ENCODE results near the gene GRM2. TPM values are rescaled to one million over a fixed set of nuclear protein-coding genes. Genes with fewer than 3 reads are reported as not detected.

Gene GRM2
- total RNA-seq, 4 donors from 2014 or later = 0.04 to 0.57 (median 0.53) TPM; not detected in 1

- no peak overlapping the region for H3K4me3 ChIP-seq
- H3K27ac ChIP-seq = no peak overlapping the region
- H3K27me3 ChIP-seq = no peaks in the 10 kb centered on the region
- no peaks in the 10 kb centered on the region for H3K4me1 ChIP-seq
- no peaks in the 10 kb centered on the region for H3K9me3 ChIP-seq
- no peak for DNase-seq
- TF ChIP-seq POLR2A (IDR thresholded peaks at IDR 0.05) = no peak
- TF ChIP-seq, protein P1, sequence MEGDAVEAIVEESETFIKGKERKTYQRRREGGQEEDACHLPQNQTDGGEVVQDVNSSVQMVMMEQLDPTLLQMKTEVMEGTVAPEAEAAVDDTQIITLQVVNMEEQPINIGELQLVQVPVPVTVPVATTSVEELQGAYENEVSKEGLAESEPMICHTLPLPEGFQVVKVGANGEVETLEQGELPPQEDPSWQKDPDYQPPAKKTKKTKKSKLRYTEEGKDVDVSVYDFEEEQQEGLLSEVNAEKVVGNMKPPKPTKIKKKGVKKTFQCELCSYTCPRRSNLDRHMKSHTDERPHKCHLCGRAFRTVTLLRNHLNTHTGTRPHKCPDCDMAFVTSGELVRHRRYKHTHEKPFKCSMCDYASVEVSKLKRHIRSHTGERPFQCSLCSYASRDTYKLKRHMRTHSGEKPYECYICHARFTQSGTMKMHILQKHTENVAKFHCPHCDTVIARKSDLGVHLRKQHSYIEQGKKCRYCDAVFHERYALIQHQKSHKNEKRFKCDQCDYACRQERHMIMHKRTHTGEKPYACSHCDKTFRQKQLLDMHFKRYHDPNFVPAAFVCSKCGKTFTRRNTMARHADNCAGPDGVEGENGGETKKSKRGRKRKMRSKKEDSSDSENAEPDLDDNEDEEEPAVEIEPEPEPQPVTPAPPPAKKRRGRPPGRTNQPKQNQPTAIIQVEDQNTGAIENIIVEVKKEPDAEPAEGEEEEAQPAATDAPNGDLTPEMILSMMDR (IDR thresholded peaks at IDR 0.05) = no peak
- no peaks in the 10 kb centered on the region for H3K36me3 ChIP-seq
- intact Hi-C loops (cut with DNase I) = no loop called here
Measured at GRCh38 chr3:51727500-51727899, 20.6 kb downstream of the GRM2 start.

DNA sequence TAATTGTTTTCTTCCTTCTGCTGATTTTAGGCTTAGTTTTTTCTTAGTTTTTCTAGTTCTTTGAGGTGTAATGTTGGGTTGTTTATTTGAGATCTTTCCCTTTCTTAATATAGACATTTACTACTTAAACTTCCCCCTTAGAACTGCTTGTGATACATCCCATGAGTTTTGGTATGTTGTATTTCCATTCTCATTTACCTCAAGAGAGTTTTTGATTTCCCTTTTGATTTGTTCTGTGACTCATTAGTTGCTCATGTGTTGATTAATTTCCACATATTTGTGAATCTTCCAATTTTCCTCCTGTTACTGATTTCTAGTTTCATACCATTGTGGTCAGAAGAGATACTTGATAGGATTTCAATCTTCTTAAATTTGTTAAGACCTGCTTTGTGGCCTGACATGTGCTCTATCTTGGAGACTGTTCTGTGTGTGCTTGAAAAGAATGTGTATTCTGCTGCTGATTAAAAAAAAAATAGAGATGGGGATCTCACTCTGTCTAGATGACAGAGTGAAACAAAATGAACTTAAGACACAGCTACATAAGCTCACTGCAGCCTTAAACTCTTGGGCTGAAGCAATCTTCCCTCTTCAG lies 22.3 kb downstream of the GRM2 start:
- intact Hi-C loops (cut with DNase I) = no loop called here
- no peaks in the 10 kb centered on the region for H3K4me1 ChIP-seq
- no peaks in the 10 kb centered on the region for H3K9me3 ChIP-seq
- DNase-seq = no peak
- no peaks in the 10 kb centered on the region for H3K36me3 ChIP-seq
- no peaks in the 10 kb centered on the region for H3K27me3 ChIP-seq
- TF ChIP-seq, protein P1 (IDR thresholded peaks at IDR 0.05) = no peak
- TF ChIP-seq POLR2A (IDR thresholded peaks at IDR 0.05) = no peak
- no peak overlapping the region for H3K27ac ChIP-seq
- no peak overlapping the region for H3K4me3 ChIP-seq

GRCh38 chr3:51733859-51734571 lies 27.1 kb downstream of the GRM2 start:
- intact Hi-C loops (cut with DNase I) = no loop called here

DNA sequence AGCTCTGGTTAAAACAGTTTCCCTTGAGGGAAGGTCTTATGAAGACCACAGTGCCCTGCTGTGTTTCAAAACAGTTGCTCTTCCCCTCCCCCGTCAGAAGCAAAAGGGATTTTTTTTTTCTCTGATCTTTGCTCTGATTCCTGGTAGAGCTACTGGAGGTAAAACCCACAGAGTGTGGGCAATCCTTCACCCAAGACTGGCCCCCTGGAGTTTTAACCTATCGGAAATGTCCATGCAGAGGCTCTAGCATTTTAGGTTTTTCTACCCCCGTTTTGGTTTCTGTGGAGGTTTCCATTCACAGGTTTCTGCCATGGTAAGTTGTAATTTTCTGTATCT lies 27.7 kb downstream of the GRM2 start:
- DNase-seq = no peak
- no peak overlapping the region for H3K27ac ChIP-seq
- TF ChIP-seq POLR2A (IDR thresholded peaks at IDR 0.05) = no peak
- TF ChIP-seq, protein P1 (IDR thresholded peaks at IDR 0.05) = no peak
- intact Hi-C loops (cut with DNase I) = no loop called here
- H3K4me1 ChIP-seq = no peaks in the 10 kb centered on the region
- H3K36me3 ChIP-seq = no peaks in the 10 kb centered on the region
- no peaks in the 10 kb centered on the region for H3K9me3 ChIP-seq
- H3K27me3 ChIP-seq = peaks cover 0 to 28% (median 0%) of the 10 kb centered on the region in 4 donors
- H3K4me3 ChIP-seq = no peak overlapping the region
- 26 to 33% methylated on average over 3 of the region's 3 CpGs for WGBS, 2 donors

More at GRCh38 chr3:51733859-51734571, 27.1 kb downstream of the GRM2 start:
- 89 to 90% methylated on average over 4 of the region's 4 CpGs for WGBS, 2 donors
- Histone ChIP-seq H3K27me3 (peaks cover 0 to 23% (median 0%) of the 10 kb centered on the region in 4 donors), H3K36me3 (no peaks in the 10 kb centered on the region), H3K9me3 (no peaks in the 10 kb centered on the region), H3K4me3 (no peak overlapping the region), H3K4me1 (no peaks in the 10 kb centered on the region), H3K27ac (no peak overlapping the region)
- TF ChIP-seq POLR2A (IDR thresholded peaks at IDR 0.05) = no peak
- DNase-seq = no peak

DNA sequence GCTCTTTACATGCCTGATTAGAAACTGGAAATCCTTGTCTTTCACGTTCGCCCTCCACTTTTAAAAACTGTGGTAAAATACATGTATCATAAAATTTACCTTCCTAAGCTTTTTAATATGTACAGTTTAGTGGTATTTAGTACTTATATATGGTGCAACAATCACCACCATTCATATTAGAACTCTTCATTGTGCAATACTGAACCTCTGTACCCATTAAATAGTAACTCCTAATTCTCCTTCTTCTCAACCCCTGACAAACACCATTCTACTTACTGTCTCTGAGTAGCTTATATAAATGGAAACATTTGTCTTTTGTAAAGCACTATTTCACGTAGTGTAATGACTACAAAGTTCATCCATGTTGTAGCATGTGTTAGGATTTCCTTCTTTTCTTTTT lies 28.2 kb downstream of the GRM2 start:
- intact Hi-C loops (cut with DNase I) = no loop called here
- Histone ChIP-seq H3K4me3 (no peak overlapping the region), H3K27ac (no peak overlapping the region), H3K9me3 (no peaks in the 10 kb centered on the region), H3K36me3 (no peaks in the 10 kb centered on the region), H3K27me3 (peaks cover 0 to 28% (median 0%) of the 10 kb centered on the region in 4 donors), H3K4me1 (no peaks in the 10 kb centered on the region)
- TF ChIP-seq, protein P1 (IDR thresholded peaks at IDR 0.05) = no peak
- TF ChIP-seq POLR2A (IDR thresholded peaks at IDR 0.05) = no peak
- 34 to 59% methylated on average over 3 of the region's 3 CpGs for WGBS, 2 donors
- DNase-seq = no peak
